Measurements from ENCODE around the gene LRRC45. TPM values are rescaled to one million over a fixed set of nuclear protein-coding genes. Genes with fewer than 3 reads are reported as not detected.

The LRRC45 gene
- total RNA-seq, 1 experiment from 2014 or later: 40.1 TPM

DNA sequence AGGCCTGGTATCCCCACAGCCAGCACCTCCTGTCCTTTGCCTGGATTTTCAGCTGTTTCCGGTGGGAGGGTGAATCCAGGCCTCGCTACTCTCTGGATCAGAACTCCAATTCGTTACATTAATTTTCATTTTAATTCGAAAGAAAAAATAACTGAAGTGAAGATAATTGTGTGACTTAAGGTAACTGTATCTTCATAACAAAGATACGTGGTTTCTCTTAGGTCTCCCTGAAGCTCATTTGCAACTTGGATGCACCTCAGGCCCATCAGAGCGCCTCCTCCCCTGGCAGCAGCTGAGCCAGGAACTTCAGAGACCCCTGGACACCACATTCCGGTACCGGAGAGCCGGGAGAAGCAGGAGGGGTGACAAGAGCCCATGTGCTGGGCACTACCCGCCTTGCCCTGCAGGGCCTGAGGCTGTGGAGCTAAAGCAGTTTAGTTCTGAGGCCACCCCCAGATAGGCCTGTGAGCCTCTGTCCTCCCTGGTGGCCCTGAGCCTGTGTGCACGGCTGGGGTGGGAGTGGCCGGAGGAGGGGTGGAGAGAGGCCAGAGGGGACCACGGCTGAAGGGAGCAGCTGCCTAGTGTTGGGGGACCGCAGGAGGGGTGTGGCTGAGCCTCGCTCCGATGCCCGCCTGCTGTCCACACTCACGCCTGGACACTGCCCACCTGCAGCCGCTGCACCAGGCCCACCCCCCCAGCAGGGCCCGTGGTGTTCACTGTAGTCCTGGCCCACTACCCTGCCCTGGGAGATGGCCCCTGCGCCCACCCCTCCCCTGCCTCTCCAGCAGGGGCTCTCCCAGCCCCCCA lies 53.9 kb downstream of the LRRC45 start:
- intact Hi-C loops (cut with micrococcal nuclease): no loop called here
- Histone ChIP-seq H4K20me1 (ENCODE audit: insufficient read depth) (peaks cover 9% of the 10 kb centered on the region; the same call in 1 of the 2 replicates), H3K27ac (ENCODE audit: low read depth, low read length) (0 out of 2 replicates have a peak overlapping the region, but pooled peaks have one; percentile 5), H3K4me3 (replicated peaks in 1 of 2; ENCODE audit: low read depth in 1 of 2, low read length in 2 of 2) (no peak overlapping the region), H3K79me2 (ENCODE audit: insufficient read depth, low read length) (no peaks in the 10 kb centered on the region), H3K9me2 (ENCODE audit: insufficient read depth) (no peaks in the 10 kb centered on the region), H3K9me3 (ENCODE audit: control insufficient read depth in 1 of 2, insufficient read depth in 1 of 2, low read depth in 1 of 2, low read length in 2 of 2) (no peaks in the 10 kb centered on the region), H3K27me3 (ENCODE audit: insufficient read depth, low read length) (no peaks in the 10 kb centered on the region), H3K4me2 (ENCODE audit: low read length) (no peak overlapping the region), H3K4me1 (ENCODE audit: control insufficient read depth in 1 of 2, insufficient read depth in 2 of 2, low read length in 2 of 2) (no peaks in the 10 kb centered on the region), H3K9ac (ENCODE audit: low read length) (no peak overlapping the region), H3K36me3 (ENCODE audit: control insufficient read depth in 1 of 2, insufficient read depth in 2 of 2, low read length in 2 of 2) (peaks cover 27 to 32% of the 10 kb centered on the region in 2 experiments; a peak in 3 of 4 replicates), H2AFZ (ENCODE audit: low read depth, low read length, poor library complexity, severe bottlenecking) (no peak overlapping the region)
- TF ChIP-seq ZFX (IDR thresholded peaks at IDR 0.05): 0 out of 2 replicates have a peak, but pooled peaks have one; percentile 25
- TF ChIP-seq POLR2AphosphoS5 (IDR thresholded peaks at IDR 0.05; ENCODE audit: low read depth, low read length): peak; percentile 41; the same call in 1 of the 2 replicates
- TF ChIP-seq RAD21 (IDR thresholded peaks at IDR 0.05; ENCODE audit: low read depth): no peak
- CTCF ChIA-PET: interaction anchor here (2.0 kb wide), 1 partner anchor 46 kb away, joined by 5 read pairs; no protein-coding TSS in a partner anchor
- POLR2A ChIA-PET: interaction anchor here (1.9 kb wide), 1 partner anchor 22 kb away, joined by 5 read pairs; the partner anchor contains the start of gene FASN
- DNase-seq (ENCODE audit: low read depth, low spot score) (no peak), ATAC-seq (peak; percentile 57)
- BruUV-seq (replicated peaks): no TSS peak
- RAD21 ChIA-PET (ENCODE audit: low non-redundant PET in 1 of 2, low total read pairs in 2 of 2, uncharacterized antibody in 2 of 2, unreplicated experiment in 2 of 2): no interaction called here

DNA sequence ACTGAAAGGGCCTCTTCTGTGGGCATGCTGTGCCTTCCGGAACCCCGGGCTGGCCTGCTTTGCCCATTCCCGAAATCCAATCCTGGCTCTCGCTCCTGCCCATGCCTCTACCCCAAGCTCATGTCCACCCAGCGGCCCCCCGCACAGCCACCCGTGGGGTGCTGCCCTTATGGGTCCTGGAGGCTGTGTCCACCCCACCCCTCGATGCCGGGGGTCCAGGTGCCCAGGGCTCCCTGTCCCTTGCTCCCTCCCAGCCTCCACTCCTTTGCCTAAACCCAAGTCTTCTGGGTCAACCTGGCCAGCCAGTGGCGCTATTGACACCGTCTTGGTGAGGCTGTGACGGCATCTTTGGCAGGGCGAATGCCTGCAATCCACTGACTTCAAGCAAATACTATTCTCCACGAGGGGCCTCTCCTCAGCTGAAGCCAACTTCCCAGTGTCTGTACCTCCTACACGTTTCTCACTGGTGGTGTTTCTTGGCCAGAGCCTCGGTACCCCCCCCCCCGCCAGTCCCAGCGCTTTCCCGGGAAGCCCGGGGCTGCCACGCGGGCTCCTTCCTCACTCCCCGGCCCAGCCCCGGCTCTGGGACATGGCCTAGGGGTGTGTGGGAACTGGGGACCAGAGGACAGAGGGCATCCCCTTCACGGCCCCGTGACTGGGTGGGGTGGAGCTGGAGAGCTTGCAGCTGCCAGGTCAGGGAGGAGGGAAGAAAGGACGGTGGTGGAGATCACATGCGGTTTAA lies 54.7 kb downstream of the LRRC45 start:
- Histone ChIP-seq H2AFZ (ENCODE audit: low read depth, low read length, poor library complexity, severe bottlenecking) (no peak overlapping the region), H4K20me1 (ENCODE audit: insufficient read depth) (peaks cover 9% of the 10 kb centered on the region; the same call in 1 of the 2 replicates), H3K4me2 (ENCODE audit: low read length) (no peak overlapping the region), H3K27ac (ENCODE audit: low read depth, low read length) (no peak overlapping the region), H3K79me2 (ENCODE audit: insufficient read depth, low read length) (0 out of 2 replicates have a peak, but pooled peaks cover 2% of the 10 kb centered on the region), H3K27me3 (ENCODE audit: insufficient read depth, low read length) (no peaks in the 10 kb centered on the region), H3K4me3 (replicated peaks in 1 of 2; ENCODE audit: low read depth in 1 of 2, low read length in 2 of 2) (no peak overlapping the region), H3K9ac (ENCODE audit: low read length) (no peak overlapping the region), H3K4me1 (ENCODE audit: control insufficient read depth in 1 of 2, insufficient read depth in 2 of 2, low read length in 2 of 2) (no peaks in the 10 kb centered on the region), H3K9me2 (ENCODE audit: insufficient read depth) (no peaks in the 10 kb centered on the region), H3K9me3 (ENCODE audit: control insufficient read depth in 1 of 2, insufficient read depth in 1 of 2, low read depth in 1 of 2, low read length in 2 of 2) (no peaks in the 10 kb centered on the region), H3K36me3 (ENCODE audit: control insufficient read depth in 1 of 2, insufficient read depth in 2 of 2, low read length in 2 of 2) (peaks cover 35 to 40% of the 10 kb centered on the region in 2 experiments; a peak in 3 of 4 replicates)
- CTCF ChIA-PET: no interaction called here
- DNase-seq (ENCODE audit: low read depth, low spot score) (no peak), ATAC-seq (peak; percentile 16)
- no peak for TF ChIP-seq FOSL1 (IDR thresholded peaks at IDR 0.05; ENCODE audit: low read depth)
- no peak for TF ChIP-seq EGR1 (IDR thresholded peaks at IDR 0.05; ENCODE audit: low read depth)
- no peak for TF ChIP-seq TCF7L2 (IDR thresholded peaks at IDR 0.05; ENCODE audit: borderline replicate concordance, extremely low read depth, insufficient read depth, insufficient read length)
- no peak for TF ChIP-seq SIN3A (IDR thresholded peaks at IDR 0.05; ENCODE audit: low read depth)
- TF ChIP-seq RAD21 (IDR thresholded peaks at IDR 0.05; ENCODE audit: low read depth): no peak
- no peak for TF ChIP-seq POLR2AphosphoS5 (IDR thresholded peaks at IDR 0.05; ENCODE audit: low read depth, low read length)
- no peak for TF ChIP-seq POLR2A (IDR thresholded peaks at IDR 0.05; ENCODE audit: borderline replicate concordance, extremely low read depth, insufficient read depth, insufficient read length)
- TF ChIP-seq, protein P1, sequence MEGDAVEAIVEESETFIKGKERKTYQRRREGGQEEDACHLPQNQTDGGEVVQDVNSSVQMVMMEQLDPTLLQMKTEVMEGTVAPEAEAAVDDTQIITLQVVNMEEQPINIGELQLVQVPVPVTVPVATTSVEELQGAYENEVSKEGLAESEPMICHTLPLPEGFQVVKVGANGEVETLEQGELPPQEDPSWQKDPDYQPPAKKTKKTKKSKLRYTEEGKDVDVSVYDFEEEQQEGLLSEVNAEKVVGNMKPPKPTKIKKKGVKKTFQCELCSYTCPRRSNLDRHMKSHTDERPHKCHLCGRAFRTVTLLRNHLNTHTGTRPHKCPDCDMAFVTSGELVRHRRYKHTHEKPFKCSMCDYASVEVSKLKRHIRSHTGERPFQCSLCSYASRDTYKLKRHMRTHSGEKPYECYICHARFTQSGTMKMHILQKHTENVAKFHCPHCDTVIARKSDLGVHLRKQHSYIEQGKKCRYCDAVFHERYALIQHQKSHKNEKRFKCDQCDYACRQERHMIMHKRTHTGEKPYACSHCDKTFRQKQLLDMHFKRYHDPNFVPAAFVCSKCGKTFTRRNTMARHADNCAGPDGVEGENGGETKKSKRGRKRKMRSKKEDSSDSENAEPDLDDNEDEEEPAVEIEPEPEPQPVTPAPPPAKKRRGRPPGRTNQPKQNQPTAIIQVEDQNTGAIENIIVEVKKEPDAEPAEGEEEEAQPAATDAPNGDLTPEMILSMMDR (IDR thresholded peaks at IDR 0.05 in 2 of 3, conservative IDR thresholded peaks at IDR 0.05 in 1 of 3; ENCODE audit: borderline replicate concordance in 1 of 3, insufficient read depth in 1 of 3, low read depth in 2 of 3, low read length in 2 of 3): no peak; a peak in 1 of 6 replicates
- no peak for TF ChIP-seq CBX3 (IDR thresholded peaks at IDR 0.05; ENCODE audit: low read depth)
- TF ChIP-seq MAX (IDR thresholded peaks at IDR 0.05): no peak
- TF ChIP-seq ZFX (IDR thresholded peaks at IDR 0.05): no peak
- TF ChIP-seq YY1 (IDR thresholded peaks at IDR 0.05; ENCODE audit: extremely low read depth, insufficient replicate concordance, low read depth, low read length): no peak
- no TSS peak for BruUV-seq (replicated peaks)
- POLR2A ChIA-PET: interaction anchor here (1.9 kb wide), 1 partner anchor 21 kb away, joined by 5 read pairs; the partner anchor contains the start of gene FASN
- RAD21 ChIA-PET (ENCODE audit: low non-redundant PET in 1 of 2, low total read pairs in 2 of 2, uncharacterized antibody in 2 of 2, unreplicated experiment in 2 of 2): no interaction called here
- intact Hi-C loops (cut with micrococcal nuclease): no loop called here
